GM19240 (cell line): ENCODE measurements around the gene MYO18B.

Experiments used
- DNase-seq: peaks from one replicate; pipeline ENCODE4 v3.0.0; 2011; ENCODE audit warnings: low spot score; ENCODE audit not compliant: insufficient read length

Gene MYO18B

DNA sequence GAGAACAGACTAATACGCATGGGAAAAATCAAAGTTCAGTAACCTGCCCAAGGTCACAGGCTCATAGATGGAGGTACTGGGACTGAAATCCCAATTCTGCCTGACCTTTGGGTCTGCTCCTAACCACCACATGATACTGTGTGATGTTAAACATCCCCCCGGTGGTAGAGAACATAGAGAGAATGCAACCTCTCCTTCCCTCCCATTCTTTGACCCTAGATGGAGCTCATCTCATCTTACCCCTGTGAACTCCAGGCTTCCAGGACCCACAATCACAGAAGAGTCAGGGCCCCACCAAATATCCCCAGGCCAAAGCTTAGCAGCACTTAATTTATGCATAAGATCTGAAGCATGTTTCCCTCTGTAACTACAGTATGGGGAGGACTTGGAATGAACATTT is 198.5 kb downstream of the MYO18B start:
- no peak for DNase-seq

DNA sequence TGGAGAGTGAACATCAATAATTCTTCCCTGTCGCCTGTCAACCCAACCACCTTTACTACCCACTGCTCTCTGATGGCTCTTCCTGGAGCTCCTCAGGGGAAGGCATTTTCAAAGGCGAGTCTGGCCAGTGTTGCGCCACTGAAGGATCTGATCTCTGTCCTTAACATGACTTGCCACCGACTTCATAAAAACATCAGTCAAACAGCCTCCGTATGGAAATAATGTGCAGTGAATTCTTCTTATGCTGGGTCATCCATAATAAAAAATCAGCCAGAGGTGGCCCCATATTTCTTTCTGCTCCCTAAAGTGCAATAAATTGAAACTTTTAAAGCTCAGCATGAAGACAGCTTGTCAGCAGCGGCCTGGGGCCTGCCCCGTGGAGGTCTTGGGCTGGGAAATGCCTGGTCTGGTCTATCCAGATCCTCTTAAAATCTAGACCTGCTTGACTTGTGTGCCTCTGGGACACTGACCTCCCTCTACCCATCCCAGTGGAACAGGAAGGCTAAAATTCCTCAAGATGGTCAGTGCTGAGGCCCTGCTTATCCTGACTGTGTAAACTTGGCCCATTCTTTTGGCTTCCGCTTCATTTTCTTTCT is 199.5 kb downstream of the MYO18B start:
- no peak for DNase-seq

DNA sequence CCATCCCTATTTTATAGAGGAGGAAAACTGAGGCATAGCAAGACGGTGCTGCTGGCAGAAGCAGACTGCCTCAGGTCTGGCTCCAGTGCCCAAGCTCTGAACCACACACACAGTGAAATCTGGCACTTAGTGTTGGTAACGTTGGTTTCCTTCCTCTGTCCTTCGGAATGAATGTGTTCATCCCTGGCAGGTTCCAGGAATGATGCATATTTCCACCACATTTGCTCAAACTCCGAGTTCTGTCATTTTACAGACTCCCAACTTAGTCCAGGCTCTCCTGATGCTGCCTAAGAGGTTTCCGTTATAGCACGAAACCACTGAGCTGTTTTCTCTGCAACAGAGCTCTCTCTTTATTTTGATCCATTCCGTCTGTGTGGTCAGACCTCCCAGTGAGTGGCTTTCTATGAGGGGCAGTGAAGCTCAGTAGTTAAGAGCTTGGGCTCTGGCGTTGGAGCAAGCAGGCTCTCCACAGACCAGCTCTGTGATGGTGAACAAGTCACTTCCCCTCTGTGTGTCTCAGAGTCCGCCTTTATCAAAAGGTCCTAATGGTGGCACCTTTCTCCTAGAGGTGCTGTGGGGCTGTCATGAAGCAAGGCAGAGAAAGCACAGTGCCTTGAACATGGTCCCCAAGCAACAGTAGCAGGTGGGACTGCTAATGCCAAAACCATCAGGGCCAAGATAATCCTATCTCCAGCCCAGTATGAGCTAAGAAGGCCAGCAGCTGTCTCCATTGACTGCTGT is 200.3 kb downstream of the MYO18B start:
- no peak for DNase-seq

DNA sequence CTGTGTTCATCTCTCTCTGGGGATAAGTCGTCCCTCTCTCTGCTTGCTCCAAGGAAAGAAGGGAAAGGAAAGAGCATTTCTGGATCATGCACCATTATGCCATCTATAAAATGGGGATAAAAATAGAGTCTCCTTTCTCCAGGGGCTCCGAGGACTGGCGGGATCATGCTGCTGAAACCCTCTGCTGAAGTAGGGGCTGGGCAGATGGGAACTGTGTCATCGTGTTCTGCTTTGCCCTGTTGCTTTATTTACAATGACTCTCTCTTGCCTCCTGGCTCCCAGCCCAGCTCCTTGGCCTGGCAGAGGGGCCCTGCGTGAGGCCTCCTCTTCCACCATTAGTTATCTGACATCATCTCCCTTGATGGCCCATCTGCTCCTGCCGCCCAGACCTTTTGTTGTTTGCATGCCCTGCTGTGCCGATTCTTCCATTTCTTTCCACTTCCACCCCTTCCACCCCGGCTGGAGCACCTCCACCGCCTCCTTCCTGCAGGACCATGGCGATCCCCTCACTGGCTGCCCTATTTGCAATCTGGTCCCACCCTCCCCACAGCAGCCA is 200.9 kb downstream of the MYO18B start:
- no peak for DNase-seq

DNA sequence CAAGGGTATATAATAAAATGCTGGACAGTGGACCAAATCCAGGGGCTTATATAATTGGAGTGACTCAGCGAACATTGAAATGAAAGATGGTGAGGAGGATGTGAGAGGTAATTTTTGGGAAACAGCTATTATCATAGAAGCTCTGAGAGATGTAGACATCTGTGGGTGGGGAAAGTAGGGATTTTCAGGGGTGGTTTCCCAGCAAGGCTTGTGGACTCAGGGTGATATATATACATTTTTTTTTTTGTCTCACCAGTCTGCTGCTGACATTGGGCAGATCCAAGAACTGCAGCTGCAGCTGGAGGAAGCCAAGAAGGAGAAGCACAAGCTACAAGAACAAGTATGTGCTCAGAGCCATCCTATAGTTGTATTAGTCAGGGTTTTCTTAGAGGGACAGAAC is 208.1 kb downstream of the MYO18B start:
- peak; percentile 48 for DNase-seq

DNA sequence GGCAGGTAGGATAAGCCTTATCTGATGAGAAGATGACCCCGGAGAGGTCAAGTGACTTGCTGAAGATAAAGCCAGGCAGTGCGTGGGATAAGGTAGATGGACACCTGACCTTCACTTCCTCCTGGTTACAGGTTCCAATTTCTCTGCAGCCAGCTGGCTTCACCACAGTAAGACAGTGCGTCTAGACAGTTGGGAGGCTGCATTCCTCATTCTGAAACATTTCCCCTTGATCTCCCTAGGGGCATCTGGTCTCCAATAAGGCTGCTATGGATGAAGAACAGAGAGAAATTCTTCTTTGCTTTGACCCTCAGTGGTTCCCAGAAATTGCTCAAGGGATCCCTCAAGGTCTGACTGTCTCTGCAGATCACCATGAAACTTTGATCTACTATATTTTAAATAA is 211.3 kb downstream of the MYO18B start:
- no peak for DNase-seq

DNA sequence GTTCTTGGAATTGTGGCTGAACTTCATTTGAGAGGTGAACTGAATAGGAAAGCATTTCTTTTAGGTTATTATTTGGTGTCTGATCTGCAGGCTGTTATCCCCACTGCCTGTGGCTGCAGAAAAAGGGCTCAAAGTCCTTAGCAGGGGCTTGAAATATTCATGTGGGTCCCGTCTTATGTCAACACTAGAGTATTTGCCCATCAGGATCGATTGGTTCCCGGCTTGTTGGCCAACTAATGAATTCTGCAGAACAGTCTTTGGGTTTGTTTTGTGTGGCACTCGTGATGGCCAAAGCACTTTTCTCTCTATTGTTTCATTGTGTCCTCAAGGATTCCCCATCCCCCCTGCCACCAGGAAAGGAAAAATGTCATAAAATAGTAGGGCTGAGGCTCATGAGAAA is 211.9 kb downstream of the MYO18B start:
- no peak for DNase-seq

DNA sequence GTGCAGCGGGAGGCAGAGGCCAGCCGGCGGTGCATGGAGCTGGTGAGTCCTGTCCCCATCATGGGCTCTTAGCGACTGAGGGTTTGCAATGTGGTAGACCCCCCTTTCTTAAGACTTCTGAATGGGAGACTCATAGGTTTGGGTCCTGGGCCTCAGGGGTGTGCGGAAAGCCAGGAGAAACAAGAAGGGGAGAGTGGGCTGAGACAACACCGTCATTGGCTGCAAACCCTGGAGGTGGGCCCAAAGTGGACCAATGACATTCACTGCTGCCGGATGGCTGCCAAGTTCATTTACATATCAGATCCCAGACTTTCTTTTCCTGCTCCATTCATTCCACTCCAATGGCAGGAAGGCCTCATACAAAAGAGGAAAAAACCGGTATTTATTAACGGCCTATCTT is 213.3 kb downstream of the MYO18B start:
- DNase-seq = no peak

DNA sequence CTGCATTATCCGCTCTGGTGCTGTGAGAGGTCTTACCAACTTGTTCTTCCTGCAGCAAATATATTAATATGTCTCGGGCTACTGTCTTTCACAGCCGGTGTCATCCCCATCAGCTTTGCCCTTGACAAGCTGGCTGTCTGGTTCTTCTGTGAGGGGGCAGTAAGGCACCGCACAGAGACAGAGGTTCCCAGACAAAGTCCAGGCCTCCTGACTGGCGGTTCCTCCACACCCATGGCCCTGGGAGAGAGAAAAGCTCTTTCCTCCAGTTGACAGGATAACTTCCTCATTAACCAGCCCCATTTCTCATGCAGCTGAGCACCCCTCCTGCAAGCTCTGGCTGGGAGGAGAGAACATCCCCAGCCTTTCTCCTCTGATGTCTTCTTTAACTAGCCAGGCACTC is 214.8 kb downstream of the MYO18B start:
- DNase-seq = no peak

DNA sequence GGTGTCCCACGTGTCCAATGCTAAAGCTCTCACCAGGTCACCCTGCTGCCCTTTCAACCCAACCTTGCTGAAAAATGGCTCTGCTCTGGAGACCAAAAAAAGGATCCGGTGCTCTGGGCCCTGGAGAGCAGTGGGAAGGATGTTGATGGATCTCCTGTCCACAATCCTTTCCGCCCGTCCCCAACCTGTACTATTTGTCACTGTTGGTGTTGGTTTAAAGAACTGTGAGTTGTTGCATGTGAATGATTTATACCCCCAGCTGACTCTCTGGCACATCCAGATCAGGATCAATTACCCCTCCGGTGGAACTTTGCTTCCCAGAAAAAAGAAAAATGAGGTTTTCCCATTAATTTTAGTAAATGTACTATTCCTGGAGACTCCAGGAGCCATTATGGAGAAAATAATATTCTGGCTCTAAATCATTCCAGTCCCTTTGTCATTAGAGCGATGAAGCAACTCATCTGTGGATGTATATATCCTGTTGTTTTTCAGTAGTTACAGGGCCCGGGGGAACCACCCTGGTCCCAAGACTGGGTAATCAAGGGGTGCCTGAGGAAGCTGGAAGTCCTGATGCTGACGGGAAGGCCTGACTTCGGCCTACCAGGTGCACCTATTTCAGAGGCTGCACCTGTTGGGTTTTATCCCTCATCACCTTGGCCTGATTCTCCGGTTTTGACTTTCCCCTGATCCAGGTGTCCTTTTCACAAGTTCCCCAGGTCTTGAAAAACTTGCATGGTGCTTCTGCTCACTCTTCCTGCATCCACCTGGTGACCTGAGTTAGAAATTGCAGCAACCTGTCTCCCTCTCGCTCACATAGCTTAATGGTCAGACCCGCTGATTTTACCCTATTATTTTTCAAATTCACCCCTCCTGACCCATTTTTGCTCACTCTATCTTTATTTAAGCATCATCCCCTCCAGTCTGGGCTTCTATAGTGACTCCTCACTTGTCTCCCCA is 218.1 kb downstream of the MYO18B start:
- no peak for DNase-seq

DNA sequence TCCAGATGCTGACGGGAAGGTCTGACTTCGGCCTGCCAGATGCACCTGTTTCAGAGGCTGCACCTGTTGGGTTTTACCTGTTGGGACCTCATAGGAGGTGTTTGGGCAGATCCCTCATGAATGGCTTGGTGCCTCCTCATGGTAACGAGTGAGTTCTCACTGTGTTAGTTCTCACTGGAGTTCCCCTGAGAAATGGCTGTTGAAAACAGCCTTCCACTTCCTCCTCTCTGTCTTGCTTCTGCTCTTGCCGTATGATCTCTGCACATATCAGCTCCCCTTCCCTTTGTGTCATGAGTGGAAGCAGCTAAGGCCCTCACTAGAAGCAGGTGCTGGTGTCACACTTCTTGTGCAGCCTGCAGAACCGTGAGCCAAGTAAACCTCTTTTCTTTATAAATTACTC is 219.7 kb downstream of the MYO18B start:
- no peak for DNase-seq

DNA sequence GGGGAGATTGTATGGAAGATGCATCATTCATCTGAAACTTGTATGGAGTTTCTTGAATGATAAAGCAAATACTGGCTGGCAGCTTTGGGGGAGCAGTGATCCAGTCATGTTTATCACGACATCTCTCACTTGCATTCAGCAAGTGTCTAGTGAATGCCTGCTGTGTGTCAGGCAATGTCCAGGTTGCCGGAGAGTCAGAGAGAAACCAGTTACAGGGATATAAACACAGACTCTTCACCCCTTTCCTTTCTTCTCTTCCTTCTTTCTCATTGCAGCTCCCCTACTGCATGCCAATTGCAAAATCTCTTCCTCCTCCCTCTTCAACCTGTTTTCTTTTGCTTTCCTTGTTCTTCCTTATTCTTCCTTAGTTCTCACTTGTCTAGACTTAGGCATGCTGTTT is 220.7 kb downstream of the MYO18B start:
- no peak for DNase-seq

DNA sequence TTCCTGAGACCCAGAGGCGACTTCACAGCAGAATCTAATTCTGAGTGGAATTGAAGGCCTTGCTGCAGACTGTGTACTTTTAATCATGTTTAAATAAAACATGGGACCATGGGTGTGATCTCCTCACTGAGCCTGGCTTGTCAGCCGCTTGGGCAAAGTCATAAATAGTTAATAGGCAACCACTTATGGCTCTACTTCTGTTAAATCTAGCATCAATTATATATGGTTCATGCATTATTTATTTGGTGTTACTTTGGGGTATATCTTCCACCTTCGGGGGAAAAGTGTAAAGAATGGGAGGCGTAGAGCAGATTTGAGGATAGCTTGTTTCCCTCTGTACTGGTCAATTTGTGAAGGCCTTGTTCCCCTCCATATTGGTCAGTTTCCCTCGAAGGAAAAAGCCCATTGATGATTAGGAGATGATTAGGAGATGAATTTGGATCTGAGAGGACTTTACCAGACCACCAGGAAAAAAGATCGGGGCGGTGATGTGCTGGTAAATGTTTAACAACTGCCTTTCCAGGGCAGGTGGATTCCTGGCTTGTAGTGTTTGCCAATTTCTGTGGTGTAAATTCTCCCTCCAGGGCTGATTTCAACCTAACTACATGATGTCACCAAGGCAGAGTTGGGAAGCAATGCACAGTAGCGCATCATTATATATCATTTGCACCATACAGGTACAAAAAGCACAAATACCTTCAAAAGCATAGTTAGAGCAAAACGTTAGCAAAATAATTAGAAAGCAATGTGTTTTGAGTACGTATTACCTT is 223.2 kb downstream of the MYO18B start:
- no peak for DNase-seq

DNA sequence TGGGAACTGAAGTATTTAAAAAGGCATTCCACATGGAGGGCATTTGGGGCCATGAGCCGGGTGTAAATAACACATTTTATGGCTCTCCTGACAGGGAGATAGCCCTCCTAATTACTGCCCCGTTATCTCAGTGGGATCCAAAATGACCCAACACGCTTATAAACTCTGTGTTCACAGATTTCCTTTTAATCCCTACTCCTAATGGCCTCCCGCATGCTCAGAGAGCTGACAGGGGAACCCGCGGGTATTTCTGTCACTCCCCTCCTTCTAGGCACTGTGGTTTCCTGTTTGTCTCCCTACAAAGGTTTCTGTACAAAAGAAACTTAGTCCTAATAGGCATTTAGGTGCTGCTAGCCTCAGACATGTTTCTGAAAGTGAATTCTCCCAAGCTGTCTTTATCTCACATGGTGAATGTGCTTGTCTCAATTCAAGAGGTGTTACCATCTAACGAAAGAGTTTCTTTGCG is 224.5 kb downstream of the MYO18B start:
- DNase-seq = no peak

DNA sequence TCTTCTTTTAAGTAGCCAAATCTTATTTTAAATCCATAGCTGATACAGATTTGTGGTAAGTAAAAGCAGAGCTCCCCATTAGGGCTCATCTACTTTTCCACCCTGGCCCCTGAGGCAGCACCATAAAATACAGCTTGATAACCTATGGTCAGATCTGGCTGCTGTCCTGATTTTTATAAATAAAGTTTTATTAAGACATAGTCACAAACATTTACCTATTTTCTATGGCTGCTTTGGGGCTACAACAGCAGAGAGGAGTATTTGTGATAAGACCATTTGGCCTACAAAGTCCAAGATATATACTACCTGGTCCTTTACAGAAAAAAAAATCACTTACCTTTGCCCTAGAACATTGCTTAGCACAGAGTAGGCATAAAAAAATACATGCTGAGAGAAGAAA is 227.3 kb downstream of the MYO18B start:
- no peak for DNase-seq

DNA sequence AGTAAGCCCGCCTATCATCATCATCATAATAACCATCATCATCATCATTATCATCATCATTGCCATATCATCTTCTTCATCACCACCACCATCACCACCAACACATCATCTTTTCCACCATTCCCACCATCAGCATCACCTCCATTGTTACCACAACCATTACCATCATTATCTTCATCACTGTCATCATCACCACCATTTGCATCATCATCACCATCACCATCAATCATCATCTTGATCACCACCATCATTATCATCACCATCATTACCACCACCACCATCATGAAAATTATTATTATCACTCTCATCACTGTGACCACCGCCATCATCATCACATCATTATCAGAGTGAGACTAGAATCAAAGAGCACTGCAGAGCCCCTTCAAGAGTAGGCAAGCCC is 227.9 kb downstream of the MYO18B start:
- DNase-seq = no peak

DNA sequence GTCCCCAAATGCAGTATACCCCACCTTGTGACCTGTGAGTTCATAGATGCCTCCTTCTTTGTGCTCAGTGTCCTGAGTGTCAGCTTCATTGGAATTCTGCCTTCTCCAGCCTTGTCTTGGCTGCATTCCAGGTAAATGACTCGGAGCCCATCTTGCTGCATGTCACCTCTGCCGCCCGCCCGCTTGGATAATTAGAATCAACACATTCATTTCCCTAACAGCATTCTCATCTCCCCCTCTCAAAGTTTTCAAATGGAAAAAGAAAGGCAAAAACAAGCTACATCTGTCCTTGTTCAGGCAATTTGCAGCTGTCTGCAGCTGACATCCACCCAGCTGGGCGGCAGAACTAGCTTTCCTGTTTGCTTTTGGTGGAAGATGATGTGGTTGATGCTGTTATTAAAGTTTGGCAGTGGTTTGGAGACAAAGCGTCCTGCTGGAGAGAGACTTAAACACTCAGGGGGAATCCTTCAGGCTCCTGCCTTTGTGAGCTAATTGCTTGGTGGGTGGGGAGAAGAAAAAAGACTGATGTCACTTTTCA is 228.5 kb downstream of the MYO18B start:
- no peak for DNase-seq

DNA sequence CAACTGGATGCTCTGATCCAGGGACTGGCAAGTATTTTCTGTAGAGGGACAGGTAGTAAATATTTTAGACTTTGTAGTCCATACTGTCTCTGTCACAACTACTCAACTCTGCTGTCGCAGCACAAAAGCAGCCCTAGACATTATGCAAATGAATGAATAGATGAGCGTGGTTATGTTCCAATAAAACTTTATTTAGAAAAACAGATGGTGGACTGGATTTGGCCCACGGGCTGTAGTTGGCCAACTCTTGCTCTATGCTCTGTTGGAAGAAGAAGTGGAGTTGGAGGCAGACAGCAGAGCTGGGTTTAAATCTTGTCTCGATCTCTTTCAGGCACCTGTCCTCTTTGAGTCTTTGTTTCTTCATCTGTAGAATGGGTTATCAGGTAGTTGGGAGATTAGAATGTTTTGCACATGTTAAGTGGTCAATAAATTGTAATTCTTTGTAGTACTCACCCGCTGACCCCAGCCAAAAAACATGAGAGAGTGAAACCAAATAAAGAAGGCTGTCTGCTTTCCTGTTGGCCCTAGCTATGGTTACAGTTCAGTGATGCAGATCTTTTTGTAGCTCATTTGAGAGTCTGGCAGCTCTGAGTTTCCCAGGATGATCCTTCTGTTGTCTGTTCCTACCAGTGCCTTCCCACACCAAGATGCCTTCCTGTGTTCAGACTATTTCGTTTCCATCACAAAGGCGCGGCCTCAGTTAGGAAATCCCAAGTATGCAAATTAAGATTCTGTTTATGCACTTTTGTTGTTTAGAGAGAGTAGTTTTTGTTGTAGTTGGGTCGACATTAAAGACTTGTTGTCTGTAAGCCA is 229.2 kb downstream of the MYO18B start:
- no peak for DNase-seq

DNA sequence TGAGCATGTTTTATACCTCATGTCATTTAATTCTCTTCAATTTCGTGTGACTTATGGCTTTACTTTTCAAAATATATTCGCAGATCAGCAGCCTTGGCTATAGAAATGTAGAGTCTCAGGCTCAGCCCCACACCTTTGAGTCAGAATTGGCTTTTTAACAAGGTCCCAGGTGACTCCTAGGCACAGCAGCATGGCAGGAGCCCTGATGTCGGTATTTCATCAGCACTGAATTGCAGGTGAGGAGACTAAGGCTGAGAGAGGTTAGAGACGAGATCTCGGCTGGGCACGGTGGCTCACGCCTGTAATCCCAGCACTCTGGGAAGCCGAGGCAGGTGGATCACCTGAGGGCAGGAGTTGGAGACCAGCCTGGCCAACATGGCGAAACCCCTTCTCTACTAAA is 230.4 kb downstream of the MYO18B start:
- no peak for DNase-seq

DNA sequence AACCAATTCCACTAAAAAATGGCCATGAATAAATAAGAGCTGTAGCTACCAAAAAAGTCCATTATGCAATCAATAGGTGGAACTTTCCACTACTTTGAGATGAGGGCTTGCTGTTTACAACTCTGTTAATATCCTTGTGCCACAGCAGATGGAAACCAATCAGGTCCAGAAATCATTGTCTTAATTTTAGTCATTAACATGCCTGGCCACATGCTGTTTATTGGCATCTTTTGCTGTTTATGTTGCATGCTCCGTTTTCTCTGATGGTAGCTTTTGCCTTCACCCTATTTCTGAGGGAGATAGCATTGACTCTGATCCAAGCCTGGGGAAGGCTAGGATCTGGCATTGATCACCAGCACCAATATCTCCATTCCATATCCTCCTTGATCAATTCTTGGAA is 234.4 kb downstream of the MYO18B start:
- no peak for DNase-seq
